Neural cell (in vitro differentiated cells): ENCODE measurements around the gene BABAM2. TPM values are rescaled to one million over a fixed set of nuclear protein-coding genes. Genes with fewer than 3 reads are reported as not detected.

Source experiments
- H2AFZ ChIP-seq: fragments of 200-600, 300-800 bp; sonication (generic), shearing (Covaris generic); 2 replicates; pipeline ENCODE4 v1.6.0; 2014; ENCODE audit warnings: low read depth, mild to moderate bottlenecking, antibody characterized with exemption, low read length, moderate library complexity
- H3F3A ChIP-seq: fragments of 200-600 bp; shearing (Covaris generic); 2 replicates; pipeline ENCODE4 v1.6.1; 2016; ENCODE audit warnings: mild to moderate bottlenecking, moderate library complexity, mixed read lengths, antibody characterized with exemption, low read length; ENCODE audit not compliant: insufficient read depth, poor library complexity, severe bottlenecking
- H3K27ac ChIP-seq: fragments of 200-600, 300-800 bp; sonication (generic), shearing (Covaris generic); 2 replicates; pipeline ENCODE4 v1.5.1; 2014; ENCODE audit warnings: mild to moderate bottlenecking, low read length, moderate library complexity
- H3K27me3 ChIP-seq: fragments of 300-800, 200-600 bp; sonication (generic), shearing (Covaris generic); 2 replicates; pipeline ENCODE4 v1.6.0; 2014; ENCODE audit warnings: mild to moderate bottlenecking, low read depth, low read length, moderate library complexity; ENCODE audit not compliant: insufficient read depth
- H3K36me3 ChIP-seq: fragments of 300-800, 200-600 bp; sonication (generic), shearing (Covaris generic); 2 replicates; pipeline ENCODE4 v1.5.1; 2014; ENCODE audit warnings: mild to moderate bottlenecking, antibody characterized with exemption, low read length, moderate library complexity; ENCODE audit not compliant: insufficient read depth
- H3K4me2 ChIP-seq: fragments of 300-800, 200-600 bp; sonication (generic), shearing (Covaris generic); 2 replicates; pipeline ENCODE4 v1.6.0; 2014; ENCODE audit warnings: mild to moderate bottlenecking, low read length
- H3K4me3 ChIP-seq: fragments of 300-800, 200-600 bp; sonication (generic), shearing (Covaris generic); 2 replicates; pipeline ENCODE4 v1.5.1; 2014; ENCODE audit warnings: mild to moderate bottlenecking, low read length, moderate library complexity
- H3K79me2 ChIP-seq: fragments of 200-600 bp; shearing (Covaris generic); replicated peaks from 2 replicates; pipeline ENCODE4 v1.6.0; 2014; ENCODE audit warnings: mild to moderate bottlenecking, low read length, moderate library complexity; ENCODE audit not compliant: insufficient read depth
- H3K9ac ChIP-seq: fragments of 300-800, 200-600 bp; sonication (generic), shearing (Covaris generic); 2 replicates; pipeline ENCODE4 v1.6.1; 2016; ENCODE audit warnings: mild to moderate bottlenecking, low read length, mixed read lengths
- H3K9me2 ChIP-seq: fragments of 200-600 bp; shearing (Covaris generic); 2 replicates; pipeline ENCODE4 v1.6.1; 2016; ENCODE audit warnings: mild to moderate bottlenecking, low read length, mixed read lengths; ENCODE audit not compliant: insufficient read depth
- H3K9me3 ChIP-seq: fragments of 200-600, 300-800 bp; sonication (generic), shearing (Covaris generic); 2 replicates; pipeline ENCODE4 v1.6.1; 2016; ENCODE audit warnings: mild to moderate bottlenecking, mixed run types, low read length, moderate library complexity, mixed read lengths
- H4K20me1 ChIP-seq: fragments of 200-600 bp; shearing (Covaris generic); 2 replicates; pipeline ENCODE4 v1.6.1; 2016; ENCODE audit warnings: mild to moderate bottlenecking, mixed run types; ENCODE audit not compliant: insufficient read depth
- CTCF ChIP-seq: fragments of 450-650 bp; IDR thresholded peaks from 2 replicates; pipeline ENCODE4 v1.5.1; 2014; ENCODE audit warnings: antibody characterized with exemption, mild to moderate bottlenecking, moderate library complexity; ENCODE audit not compliant: poor library complexity, severe bottlenecking
- EP300 ChIP-seq: fragments of 450-650 bp; conservative IDR thresholded peaks from 2 replicates; pipeline ENCODE4 v1.6.1; 2014; ENCODE audit warnings: antibody characterized with exemption, mild to moderate bottlenecking, moderate library complexity; ENCODE audit not compliant: poor library complexity, severe bottlenecking
- EZH2 ChIP-seq: fragments of 200-600, 300-800 bp; shearing (Covaris generic), sonication (generic); IDR thresholded peaks from 2 replicates; pipeline ENCODE4 v1.6.1; 2014; ENCODE audit warnings: antibody characterized with exemption, low read length, borderline replicate concordance, mild to moderate bottlenecking; ENCODE audit not compliant: insufficient read depth, poor library complexity, severe bottlenecking
- MXI1 ChIP-seq: fragments of 450-650 bp; conservative IDR thresholded peaks from 2 replicates; pipeline ENCODE4 v1.6.1; 2014; ENCODE audit warnings: antibody characterized with exemption, mild to moderate bottlenecking; ENCODE audit not compliant: poor library complexity, severe bottlenecking
- POLR2AphosphoS5 ChIP-seq: IDR thresholded peaks from 2 replicates; pipeline ENCODE4 v1.6.1; 2012
- RAD21 ChIP-seq: fragments of 450-650 bp; conservative IDR thresholded peaks from 2 replicates; pipeline ENCODE4 v1.6.1; 2014; ENCODE audit warnings: antibody characterized with exemption, mild to moderate bottlenecking, moderate library complexity
- REST ChIP-seq: IDR thresholded peaks from 2 replicates; pipeline ENCODE4 v1.6.1; 2012; ENCODE audit warnings: borderline replicate concordance
- SMC3 ChIP-seq: fragments of 450-650 bp; conservative IDR thresholded peaks from 2 replicates; pipeline ENCODE4 v1.6.1; 2014; ENCODE audit warnings: antibody characterized with exemption, mild to moderate bottlenecking, moderate library complexity; ENCODE audit not compliant: poor library complexity
- TAF1 ChIP-seq: IDR thresholded peaks from 2 replicates; pipeline ENCODE4 v1.6.1; 2012; ENCODE audit warnings: low read depth
- polyA plus RNA-seq: library from polyadenylated mRNA; depleted of rRNA; stranded (reverse); fragments of >200 nt; gene quantifications from 2 replicates; pipeline ENCODE4 v1.2.3, GENCODE V29; 2014

Gene BABAM2
- polyA plus RNA-seq, 1 donor from 2014 or later: 15.3 TPM

- no peak overlapping the region for H3K4me3 ChIP-seq
- H4K20me1 ChIP-seq: no peaks in the 10 kb centered on the region
- H3K4me2 ChIP-seq: no peak overlapping the region
- H3K9me3 ChIP-seq: no peaks in the 10 kb centered on the region
- TF ChIP-seq POLR2AphosphoS5: no peak
- TF ChIP-seq CTCF: no peak
- no peak for TF ChIP-seq RAD21
- TF ChIP-seq SMC3: no peak
- TF ChIP-seq MXI1: no peak
- TF ChIP-seq EP300: no peak
- TF ChIP-seq EZH2: no peak
- H3F3A ChIP-seq: no peaks in the 10 kb centered on the region
- no peaks in the 10 kb centered on the region for H3K79me2 ChIP-seq
- no peak overlapping the region for H3K9ac ChIP-seq
- no peaks in the 10 kb centered on the region for H3K9me2 ChIP-seq
- no peak overlapping the region for H3K27ac ChIP-seq
- H3K27me3 ChIP-seq: no peaks in the 10 kb centered on the region
- no peak overlapping the region for H2AFZ ChIP-seq
- H3K36me3 ChIP-seq: no peaks in the 10 kb centered on the region
Measured at GRCh38 chr2:28305202-28305601, 414.7 kb downstream of the BABAM2 start.

- Histone ChIP-seq H3K27me3 (no peaks in the 10 kb centered on the region), H3K9ac (no peak overlapping the region), H3K36me3 (no peaks in the 10 kb centered on the region), H2AFZ (no peak overlapping the region), H3K79me2 (no peaks in the 10 kb centered on the region), H3K9me3 (no peaks in the 10 kb centered on the region), H3F3A (peaks cover 6% of the 10 kb centered on the region), H3K27ac (no peak overlapping the region), H3K9me2 (no peaks in the 10 kb centered on the region), H3K4me2 (no peak overlapping the region), H3K4me3 (no peak overlapping the region), H4K20me1 (no peaks in the 10 kb centered on the region)
- TF ChIP-seq CTCF: no peak
- TF ChIP-seq SMC3: no peak
- TF ChIP-seq EP300: no peak
- TF ChIP-seq RAD21: no peak
- no peak for TF ChIP-seq POLR2AphosphoS5
- TF ChIP-seq REST: no peak
- TF ChIP-seq EZH2: no peak
- TF ChIP-seq MXI1: no peak
- TF ChIP-seq TAF1: no peak
Measured at GRCh38 chr2:28310107-28310506, 419.6 kb downstream of the BABAM2 start.
